ENCODE results near the gene S100A7A. TPM values are rescaled to one million over a fixed set of nuclear protein-coding genes. Genes with fewer than 3 reads are reported as not detected.

Gene S100A7A
- total RNA-seq (not detected), polyA plus RNA-seq (ENCODE audit: insufficient read depth, low read depth, low replicate concordance) (not detected)
- long read RNA-seq, donor 1 = 0 reads
- long read RNA-seq, donor 2 = 0 reads
- long read RNA-seq, donor 3 = 0 reads
- long read RNA-seq, donor 4 = 0 reads
- long read RNA-seq, donor 5 = 0 reads
- long read RNA-seq, donor 6 = 0 reads
- long read RNA-seq, donor 7 = 0 reads
- long read RNA-seq, donor 8 = 0 reads
- long read RNA-seq, donor 9 = 0 reads
- long read RNA-seq, donor 10 = 0 reads

- DNase-seq (no peak), FAIRE-seq (no peak)
- H3K4me3 ChIP-seq (ENCODE audit: low read length in 3 of 3) = no peak within 1 kb of the TSS
- no peak within 1 kb of the TSS for H3K9ac ChIP-seq (ENCODE audit: low read length in 3 of 3)
- H3K4me1 ChIP-seq (ENCODE audit: control insufficient read depth in 2 of 3, insufficient read depth in 2 of 3, low read depth in 1 of 3, low read length in 3 of 3) = no peaks in the 10 kb centered on the region
- H3K9me3 ChIP-seq (ENCODE audit: control insufficient read depth in 2 of 3, insufficient read depth in 1 of 3, low read length in 3 of 3) = no peaks in the 10 kb centered on the region
- H3K36me3 ChIP-seq (ENCODE audit: control insufficient read depth in 2 of 3, insufficient read depth in 3 of 3, low read length in 3 of 3) = no peaks in the 10 kb centered on the region
- H3K27ac ChIP-seq (ENCODE audit: low read depth in 2 of 2, low read length in 2 of 2) = no peak within 1 kb of the TSS
- no peaks in the 10 kb centered on the region for H3K27me3 ChIP-seq (ENCODE audit: control insufficient read depth, insufficient read depth, low read length)
- no peak for TF ChIP-seq CTCF (IDR thresholded peaks at IDR 0.05; ENCODE audit: borderline replicate concordance, extremely low read depth, insufficient read depth)
- intact Hi-C loops (cut with DNase I) = no loop called here
Observed at GRCh38 chr1:153415850-153416570, at the start of gene S100A7A. Gene S100A7A, plus strand, starts transcription at chr1:153416520. Its CDS starts 1,563 bp downstream, at chr1:153418083.

- Histone ChIP-seq H3K4me1 (ENCODE audit: control insufficient read depth in 2 of 3, insufficient read depth in 2 of 3, low read depth in 1 of 3, low read length in 3 of 3) (peaks cover 0 to 2% (median 0%) of the 10 kb centered on the region in 3 donors), H3K27ac (ENCODE audit: low read depth in 2 of 2, low read length in 2 of 2) (no peak overlapping the region), H3K9me3 (ENCODE audit: control insufficient read depth in 2 of 3, insufficient read depth in 1 of 3, low read length in 3 of 3) (no peaks in the 10 kb centered on the region), H3K4me3 (ENCODE audit: low read length in 3 of 3) (no peak overlapping the region), H3K9ac (ENCODE audit: low read length in 3 of 3) (no peak overlapping the region), H3K36me3 (ENCODE audit: control insufficient read depth in 2 of 3, insufficient read depth in 3 of 3, low read length in 3 of 3) (no peaks in the 10 kb centered on the region), H3K27me3 (ENCODE audit: control insufficient read depth, insufficient read depth, low read length) (no peaks in the 10 kb centered on the region)
- DNase-seq (no peak), FAIRE-seq (no peak)
- intact Hi-C loops (cut with DNase I) = no loop called here
- TF ChIP-seq CTCF (IDR thresholded peaks at IDR 0.05; ENCODE audit: borderline replicate concordance, extremely low read depth, insufficient read depth) = no peak
Observed at GRCh38 chr1:153367090-153367489, 49.2 kb upstream of the S100A7A start.

- Histone ChIP-seq H3K27ac (ENCODE audit: low read depth in 2 of 2, low read length in 2 of 2) (no peak overlapping the region), H3K4me1 (ENCODE audit: control insufficient read depth in 2 of 3, insufficient read depth in 2 of 3, low read depth in 1 of 3, low read length in 3 of 3) (peaks cover 0 to 2% (median 0%) of the 10 kb centered on the region in 3 donors), H3K9ac (ENCODE audit: low read length in 3 of 3) (no peak overlapping the region), H3K4me3 (ENCODE audit: low read length in 3 of 3) (no peak overlapping the region), H3K27me3 (ENCODE audit: control insufficient read depth, insufficient read depth, low read length) (no peaks in the 10 kb centered on the region), H3K36me3 (ENCODE audit: control insufficient read depth in 2 of 3, insufficient read depth in 3 of 3, low read length in 3 of 3) (no peaks in the 10 kb centered on the region), H3K9me3 (ENCODE audit: control insufficient read depth in 2 of 3, insufficient read depth in 1 of 3, low read length in 3 of 3) (no peaks in the 10 kb centered on the region)
- FAIRE-seq (no peak), DNase-seq (no peak)
- TF ChIP-seq CTCF (IDR thresholded peaks at IDR 0.05; ENCODE audit: borderline replicate concordance, extremely low read depth, insufficient read depth) = no peak
- intact Hi-C loops (cut with DNase I) = no loop called here
Observed at GRCh38 chr1:153368495-153368894, 47.8 kb upstream of the S100A7A start.
